ENCODE measurements around the gene LRRTM3. TPM values are rescaled to one million over a fixed set of nuclear protein-coding genes. Genes with fewer than 3 reads are reported as not detected.

LRRTM3 gene
- total RNA-seq, 1 experiment from 2014 or later = 0.96 TPM

- no peak overlapping the region for H4K91ac ChIP-seq (ENCODE audit: insufficient read length, low read depth, low read length)
- no peak overlapping the region for H2BK12ac ChIP-seq (ENCODE audit: insufficient read length, low read depth, low read length)
- H3K27me3 ChIP-seq (ENCODE audit: insufficient read depth, low read length) = no peaks in the 10 kb centered on the region
- no peak overlapping the region for H3K4ac ChIP-seq (ENCODE audit: low read depth, low read length)
- no peak overlapping the region for H2BK15ac ChIP-seq (ENCODE audit: low read depth, low read length)
- H3K27ac Mint-ChIP-seq = peak overlapping the region in 1 of 3 experiments; percentile 52; a peak in 2 of 7 replicates
- H3K9ac ChIP-seq (ENCODE audit: extremely low read depth, insufficient read length, low read length) = no peak overlapping the region
- no peaks in the 10 kb centered on the region for H3K79me1 ChIP-seq (ENCODE audit: insufficient read depth, low read depth, low read length, poor library complexity, severe bottlenecking)
- no peak overlapping the region for H2AFZ ChIP-seq (ENCODE audit: low read length)
- H3K14ac ChIP-seq (ENCODE audit: insufficient read depth, low read length) = no peak overlapping the region
- H2BK5ac ChIP-seq (ENCODE audit: insufficient read length, low read length) = no peak overlapping the region
- no peak overlapping the region for H3K4me3 Mint-ChIP-seq
- H3K4me2 ChIP-seq (ENCODE audit: insufficient read depth, insufficient read length, low read length) = no peak overlapping the region
- no peaks in the 10 kb centered on the region for H3K9me3 ChIP-seq (ENCODE audit: control insufficient read depth, low read depth, low read length)
- no peak overlapping the region for H3K27ac ChIP-seq (ENCODE audit: insufficient read length, low read depth, low read length)
- H4K20me1 ChIP-seq (ENCODE audit: control insufficient read depth, insufficient read depth, insufficient read length) = no peaks in the 10 kb centered on the region
- no peaks in the 10 kb centered on the region for H3K23me2 ChIP-seq (ENCODE audit: insufficient read length, low read depth, low read length, poor library complexity, severe bottlenecking)
- H4K8ac ChIP-seq (replicated peaks; ENCODE audit: insufficient read length, low read depth, low read length) = no peak overlapping the region
- no peak overlapping the region for H2BK120ac ChIP-seq (ENCODE audit: low read depth, low read length, poor library complexity, severe bottlenecking)
- H3K23ac ChIP-seq (ENCODE audit: insufficient read length, low read depth, low read length) = no peak overlapping the region
- H3K4me1 ChIP-seq (ENCODE audit: insufficient read depth, low read length) = no peaks in the 10 kb centered on the region
- H4K5ac ChIP-seq (ENCODE audit: insufficient read length, low read depth, low read length) = no peak overlapping the region
- peaks cover 2 to 4% of the 10 kb centered on the region in 2 experiments; a peak in 3 of 4 replicates for H3K4me1 Mint-ChIP-seq
- H2AK5ac ChIP-seq (ENCODE audit: insufficient read length, low read length) = no peak overlapping the region
- H3K18ac ChIP-seq (ENCODE audit: insufficient read length, low read depth, low read length) = no peak overlapping the region
- no peak overlapping the region for H2BK20ac ChIP-seq (ENCODE audit: low read depth, low read length, poor library complexity, severe bottlenecking)
- TF ChIP-seq CTCF (conservative IDR thresholded peaks at IDR 0.05) = no peak
- no CpG with 5 or more reads among the region's 2 CpGs for WGBS (ENCODE audit: extremely low coverage, insufficient read length, low lambda C conversion rate)
- no peak for DNase-seq
- peaks cover 3% of the 10 kb centered on the region in 2 experiments; a peak in 3 of 5 replicates for H3K9me3 Mint-ChIP-seq
- H3K56ac ChIP-seq (ENCODE audit: insufficient read length, low read depth, low read length) = no peak overlapping the region
- no peaks in the 10 kb centered on the region for H3K79me2 ChIP-seq (ENCODE audit: insufficient read depth, low read length)
- no peaks in the 10 kb centered on the region for H3K27me3 Mint-ChIP-seq (ENCODE audit: low read depth)
- no peak overlapping the region for H3T11ph ChIP-seq (ENCODE audit: low read length)
- H3K36me3 Mint-ChIP-seq (ENCODE audit: insufficient read depth in 1 of 3, low read depth in 3 of 3) = peaks cover 0 to 6% (median 2%) of the 10 kb centered on the region in 3 experiments; a peak in 4 of 7 replicates
Measured at GRCh38 chr10:66916030-66916429, 9.8 kb upstream of the LRRTM3 start.
